ENCODE measurements around the gene APBA1.

APBA1 gene

GRCh38 chr9:69476016-69476415 is 196.2 kb downstream of the APBA1 start:
- peak; percentile 43 for DNase-seq (ENCODE audit: low read depth, low spot score)

GRCh38 chr9:69474821-69475220 is 197.3 kb downstream of the APBA1 start:
- DNase-seq (ENCODE audit: low read depth, low spot score) = no peak

- no peak for DNase-seq (ENCODE audit: low read depth, low spot score)
These were observed 200.0 kb downstream of the APBA1 start for GRCh38 chr9:69472101-69472620.

- DNase-seq (ENCODE audit: low read depth, low spot score) = peak; percentile 67
These were observed 200.7 kb downstream of the APBA1 start for GRCh38 chr9:69471433-69471832.

GRCh38 chr9:69470186-69470977 is 201.8 kb downstream of the APBA1 start:
- no peak for DNase-seq (ENCODE audit: low read depth, low spot score)

- DNase-seq (ENCODE audit: low read depth, low spot score) = no peak
These were observed 203.0 kb downstream of the APBA1 start for GRCh38 chr9:69469136-69469535.

GRCh38 chr9:69468380-69468779 is 203.8 kb downstream of the APBA1 start:
- no peak for DNase-seq (ENCODE audit: low read depth, low spot score)

GRCh38 chr9:69466151-69466550 is 206.0 kb downstream of the APBA1 start:
- DNase-seq (ENCODE audit: low read depth, low spot score) = peak; percentile 40

- no peak for DNase-seq (ENCODE audit: low read depth, low spot score)
These were observed 206.7 kb downstream of the APBA1 start for GRCh38 chr9:69465473-69465872.

- no peak for DNase-seq (ENCODE audit: low read depth, low spot score)
These were observed 208.6 kb downstream of the APBA1 start for GRCh38 chr9:69463497-69464068.

GRCh38 chr9:69462394-69462793 is 209.8 kb downstream of the APBA1 start:
- DNase-seq (ENCODE audit: low read depth, low spot score) = no peak

GRCh38 chr9:69461103-69461887 is 210.9 kb downstream of the APBA1 start:
- DNase-seq (ENCODE audit: low read depth, low spot score) = no peak

- DNase-seq (ENCODE audit: low read depth, low spot score) = no peak
These were observed 212.2 kb downstream of the APBA1 start for GRCh38 chr9:69460012-69460411.

- no peak for DNase-seq (ENCODE audit: low read depth, low spot score)
These were observed 214.0 kb downstream of the APBA1 start for GRCh38 chr9:69458176-69458575.

GRCh38 chr9:69456201-69456600 is 216.0 kb downstream of the APBA1 start:
- no peak for DNase-seq (ENCODE audit: low read depth, low spot score)

GRCh38 chr9:69455311-69455710 is 216.9 kb downstream of the APBA1 start:
- no peak for DNase-seq (ENCODE audit: low read depth, low spot score)

GRCh38 chr9:69454321-69454720 is 217.8 kb downstream of the APBA1 start:
- DNase-seq (ENCODE audit: low read depth, low spot score) = no peak

- no peak for DNase-seq (ENCODE audit: low read depth, low spot score)
These were observed 218.4 kb downstream of the APBA1 start for GRCh38 chr9:69453746-69454145.

GRCh38 chr9:69452110-69452782 is 219.9 kb downstream of the APBA1 start:
- DNase-seq (ENCODE audit: low read depth, low spot score) = peak; percentile 54

- DNase-seq (ENCODE audit: low read depth, low spot score) = no peak
These were observed 225.7 kb downstream of the APBA1 start for GRCh38 chr9:69446496-69446895.

- DNase-seq (ENCODE audit: low read depth, low spot score) = no peak
These were observed 226.9 kb downstream of the APBA1 start for GRCh38 chr9:69445251-69445650.

GRCh38 chr9:69444791-69445190 is 227.4 kb downstream of the APBA1 start:
- DNase-seq (ENCODE audit: low read depth, low spot score) = peak; percentile 69

Measured in astrocyte of the hippocampus (primary cell).